Measurements from ENCODE around the gene MMP3. TPM values are rescaled to one million over a fixed set of nuclear protein-coding genes. Genes with fewer than 3 reads are reported as not detected.

Gene MMP3
- polyA plus RNA-seq, 3 donors = not detected

- no peaks in the 10 kb centered on the region for H3K9me3 ChIP-seq (replicated peaks in 1 of 2; ENCODE audit: control insufficient read depth in 1 of 2, insufficient read depth in 1 of 2, low read length in 2 of 2)
- no CpG with 5 or more reads among the region's 5 CpGs for WGBS (ENCODE audit: insufficient coverage)
- no peaks in the 10 kb centered on the region for H3K4me1 ChIP-seq (ENCODE audit: control insufficient read depth in 1 of 2, insufficient read depth in 2 of 2, low read length in 2 of 2)
- H3K9me3 Mint-ChIP-seq = peaks cover 0 to 1% (median 0%) of the 10 kb centered on the region in 7 donors
- no peaks in the 10 kb centered on the region for H3K36me3 Mint-ChIP-seq
- no peak overlapping the region for H3K4me3 ChIP-seq (replicated peaks in 1 of 3; ENCODE audit: low read depth in 2 of 3, low read length in 3 of 3)
- DNase-seq = no peak
- peak overlapping the region in 1 of 7 donors; percentile 30 for H3K27ac Mint-ChIP-seq
- no peaks in the 10 kb centered on the region for H4K20me1 ChIP-seq (ENCODE audit: insufficient read depth, low read length)
- H3K36me3 ChIP-seq (replicated peaks in 1 of 2; ENCODE audit: control insufficient read depth in 1 of 2, insufficient read depth in 2 of 2, low read length in 2 of 2) = no peaks in the 10 kb centered on the region
- no peaks in the 10 kb centered on the region for H3K4me1 Mint-ChIP-seq
- no peak overlapping the region for H3K4me3 Mint-ChIP-seq
- no peak overlapping the region for H3K9ac ChIP-seq (ENCODE audit: insufficient read depth, low read length, poor library complexity, severe bottlenecking)
- intact Hi-C loops (cut with micrococcal nuclease) = no loop called here
- no peaks in the 10 kb centered on the region for H3K27me3 ChIP-seq (ENCODE audit: control insufficient read depth in 2 of 2, insufficient read depth in 2 of 2, low read length in 2 of 2)
- H3K79me2 ChIP-seq (ENCODE audit: insufficient read depth, low read length) = no peaks in the 10 kb centered on the region
- TF ChIP-seq CTCF (IDR thresholded peaks at IDR 0.05) = no peak
- H3K27ac ChIP-seq (ENCODE audit: low read depth in 1 of 2, low read length in 2 of 2) = no peak overlapping the region
- peaks cover 3 to 5% (median 3%) of the 10 kb centered on the region in 3 donors for H3K27me3 Mint-ChIP-seq (ENCODE audit: low read depth in 3 of 3)
- H3K4me2 ChIP-seq (replicated peaks; ENCODE audit: extremely low read depth, low read length, poor library complexity, severe bottlenecking) = no peak overlapping the region
- no peak overlapping the region for H2AFZ ChIP-seq (ENCODE audit: insufficient read depth, low read depth, low read length, poor library complexity, severe bottlenecking)
These were observed 3.4 kb downstream of the MMP3 start for GRCh38 chr11:102840018-102840417.

GRCh38 chr11:102837646-102838045, 5.8 kb downstream of the MMP3 start:
- peaks cover 0 to 3% of the 10 kb centered on the region in 2 donors for H3K27me3 ChIP-seq (ENCODE audit: control insufficient read depth in 2 of 2, insufficient read depth in 2 of 2, low read length in 2 of 2)
- H3K4me3 ChIP-seq (replicated peaks in 1 of 3; ENCODE audit: low read depth in 2 of 3, low read length in 3 of 3) = no peak overlapping the region

More at GRCh38 chr11:102837646-102838045, 5.8 kb downstream of the MMP3 start:
- Mint-ChIP-seq H3K27ac (no peak overlapping the region), H3K36me3 (no peaks in the 10 kb centered on the region), H3K4me3 (no peak overlapping the region), H3K4me1 (no peaks in the 10 kb centered on the region), H3K9me3 (peaks cover 0 to 1% (median 0%) of the 10 kb centered on the region in 7 donors), H3K27me3 (ENCODE audit: low read depth in 3 of 3) (peaks cover 6 to 7% (median 6%) of the 10 kb centered on the region in 3 donors)
- no peaks in the 10 kb centered on the region for H3K36me3 ChIP-seq (replicated peaks in 1 of 2; ENCODE audit: control insufficient read depth in 1 of 2, insufficient read depth in 2 of 2, low read length in 2 of 2)
- TF ChIP-seq CTCF (IDR thresholded peaks at IDR 0.05) = no peak
- no peak overlapping the region for H3K27ac ChIP-seq (ENCODE audit: low read depth in 1 of 2, low read length in 2 of 2)
- H4K20me1 ChIP-seq (ENCODE audit: insufficient read depth, low read length) = no peaks in the 10 kb centered on the region
- H3K79me2 ChIP-seq (ENCODE audit: insufficient read depth, low read length) = no peaks in the 10 kb centered on the region
- 100% methylated on average over 2 of the region's 2 CpGs for WGBS (ENCODE audit: insufficient coverage)
- H3K4me1 ChIP-seq (ENCODE audit: control insufficient read depth in 1 of 2, insufficient read depth in 2 of 2, low read length in 2 of 2) = no peaks in the 10 kb centered on the region
- intact Hi-C loops (cut with micrococcal nuclease) = no loop called here
- H3K4me2 ChIP-seq (replicated peaks; ENCODE audit: extremely low read depth, low read length, poor library complexity, severe bottlenecking) = no peak overlapping the region
- H3K9me3 ChIP-seq (replicated peaks in 1 of 2; ENCODE audit: control insufficient read depth in 1 of 2, insufficient read depth in 1 of 2, low read length in 2 of 2) = no peaks in the 10 kb centered on the region
- H2AFZ ChIP-seq (ENCODE audit: insufficient read depth, low read depth, low read length, poor library complexity, severe bottlenecking) = no peak overlapping the region
- H3K9ac ChIP-seq (ENCODE audit: insufficient read depth, low read length, poor library complexity, severe bottlenecking) = no peak overlapping the region
- no peak for DNase-seq

Data from CD14-positive monocyte (primary cell).